ENCODE results near the gene ZNF416. TPM values are rescaled to one million over a fixed set of nuclear protein-coding genes. Genes with fewer than 3 reads are reported as not detected.

Gene ZNF416
- total and polyA plus RNA-seq, 2 experiments from 2014 or later: 4.3 to 11.9 TPM

- no peaks in the 10 kb centered on the region; the same call in 1 of the 2 replicates for H3K9me2 ChIP-seq (ENCODE audit: insufficient read depth)
- DNase-seq (ENCODE audit: low spot score) (no peak), ATAC-seq (no peak)
- H4K20me1 ChIP-seq (replicated peaks; ENCODE audit: insufficient read depth): no peaks in the 10 kb centered on the region
- H3K4me1 Mint-ChIP-seq: no peaks in the 10 kb centered on the region
- no peaks in the 10 kb centered on the region for H3K4me1 ChIP-seq (ENCODE audit: insufficient read depth)
- no peak overlapping the region for H3K4me3 ChIP-seq
- H3K79me2 ChIP-seq (replicated peaks; ENCODE audit: insufficient read depth): no peaks in the 10 kb centered on the region
- H3K27ac Mint-ChIP-seq: no peak overlapping the region
- no peak overlapping the region for H3K4me2 ChIP-seq
- TF ChIP-seq NANOG (IDR thresholded peaks at IDR 0.05; ENCODE audit: borderline replicate concordance) (no peak), EZH2 (IDR thresholded peaks at IDR 0.05; ENCODE audit: low read depth, unreplicated experiment) (no peak), ZNF331 (CRISPR knock-in tag; IDR thresholded peaks at IDR 0.05; ENCODE audit: low read depth) (no peak), POLR2AphosphoS5 (IDR thresholded peaks at IDR 0.05; ENCODE audit: low read depth) (no peak), ZNF114 (CRISPR knock-in tag; IDR thresholded peaks at IDR 0.05) (no peak), CREB1 (CRISPR knock-in tag; IDR thresholded peaks at IDR 0.05; ENCODE audit: low read depth) (no peak), JUNB (IDR thresholded peaks at IDR 0.05; ENCODE audit: unreplicated experiment) (no peak), STAT1 (IDR thresholded peaks at IDR 0.05; ENCODE audit: unreplicated experiment) (no peak), EZH2phosphoT487 (IDR thresholded peaks at IDR 0.05; ENCODE audit: unreplicated experiment) (no peak)
- TF ChIP-seq, protein P1, sequence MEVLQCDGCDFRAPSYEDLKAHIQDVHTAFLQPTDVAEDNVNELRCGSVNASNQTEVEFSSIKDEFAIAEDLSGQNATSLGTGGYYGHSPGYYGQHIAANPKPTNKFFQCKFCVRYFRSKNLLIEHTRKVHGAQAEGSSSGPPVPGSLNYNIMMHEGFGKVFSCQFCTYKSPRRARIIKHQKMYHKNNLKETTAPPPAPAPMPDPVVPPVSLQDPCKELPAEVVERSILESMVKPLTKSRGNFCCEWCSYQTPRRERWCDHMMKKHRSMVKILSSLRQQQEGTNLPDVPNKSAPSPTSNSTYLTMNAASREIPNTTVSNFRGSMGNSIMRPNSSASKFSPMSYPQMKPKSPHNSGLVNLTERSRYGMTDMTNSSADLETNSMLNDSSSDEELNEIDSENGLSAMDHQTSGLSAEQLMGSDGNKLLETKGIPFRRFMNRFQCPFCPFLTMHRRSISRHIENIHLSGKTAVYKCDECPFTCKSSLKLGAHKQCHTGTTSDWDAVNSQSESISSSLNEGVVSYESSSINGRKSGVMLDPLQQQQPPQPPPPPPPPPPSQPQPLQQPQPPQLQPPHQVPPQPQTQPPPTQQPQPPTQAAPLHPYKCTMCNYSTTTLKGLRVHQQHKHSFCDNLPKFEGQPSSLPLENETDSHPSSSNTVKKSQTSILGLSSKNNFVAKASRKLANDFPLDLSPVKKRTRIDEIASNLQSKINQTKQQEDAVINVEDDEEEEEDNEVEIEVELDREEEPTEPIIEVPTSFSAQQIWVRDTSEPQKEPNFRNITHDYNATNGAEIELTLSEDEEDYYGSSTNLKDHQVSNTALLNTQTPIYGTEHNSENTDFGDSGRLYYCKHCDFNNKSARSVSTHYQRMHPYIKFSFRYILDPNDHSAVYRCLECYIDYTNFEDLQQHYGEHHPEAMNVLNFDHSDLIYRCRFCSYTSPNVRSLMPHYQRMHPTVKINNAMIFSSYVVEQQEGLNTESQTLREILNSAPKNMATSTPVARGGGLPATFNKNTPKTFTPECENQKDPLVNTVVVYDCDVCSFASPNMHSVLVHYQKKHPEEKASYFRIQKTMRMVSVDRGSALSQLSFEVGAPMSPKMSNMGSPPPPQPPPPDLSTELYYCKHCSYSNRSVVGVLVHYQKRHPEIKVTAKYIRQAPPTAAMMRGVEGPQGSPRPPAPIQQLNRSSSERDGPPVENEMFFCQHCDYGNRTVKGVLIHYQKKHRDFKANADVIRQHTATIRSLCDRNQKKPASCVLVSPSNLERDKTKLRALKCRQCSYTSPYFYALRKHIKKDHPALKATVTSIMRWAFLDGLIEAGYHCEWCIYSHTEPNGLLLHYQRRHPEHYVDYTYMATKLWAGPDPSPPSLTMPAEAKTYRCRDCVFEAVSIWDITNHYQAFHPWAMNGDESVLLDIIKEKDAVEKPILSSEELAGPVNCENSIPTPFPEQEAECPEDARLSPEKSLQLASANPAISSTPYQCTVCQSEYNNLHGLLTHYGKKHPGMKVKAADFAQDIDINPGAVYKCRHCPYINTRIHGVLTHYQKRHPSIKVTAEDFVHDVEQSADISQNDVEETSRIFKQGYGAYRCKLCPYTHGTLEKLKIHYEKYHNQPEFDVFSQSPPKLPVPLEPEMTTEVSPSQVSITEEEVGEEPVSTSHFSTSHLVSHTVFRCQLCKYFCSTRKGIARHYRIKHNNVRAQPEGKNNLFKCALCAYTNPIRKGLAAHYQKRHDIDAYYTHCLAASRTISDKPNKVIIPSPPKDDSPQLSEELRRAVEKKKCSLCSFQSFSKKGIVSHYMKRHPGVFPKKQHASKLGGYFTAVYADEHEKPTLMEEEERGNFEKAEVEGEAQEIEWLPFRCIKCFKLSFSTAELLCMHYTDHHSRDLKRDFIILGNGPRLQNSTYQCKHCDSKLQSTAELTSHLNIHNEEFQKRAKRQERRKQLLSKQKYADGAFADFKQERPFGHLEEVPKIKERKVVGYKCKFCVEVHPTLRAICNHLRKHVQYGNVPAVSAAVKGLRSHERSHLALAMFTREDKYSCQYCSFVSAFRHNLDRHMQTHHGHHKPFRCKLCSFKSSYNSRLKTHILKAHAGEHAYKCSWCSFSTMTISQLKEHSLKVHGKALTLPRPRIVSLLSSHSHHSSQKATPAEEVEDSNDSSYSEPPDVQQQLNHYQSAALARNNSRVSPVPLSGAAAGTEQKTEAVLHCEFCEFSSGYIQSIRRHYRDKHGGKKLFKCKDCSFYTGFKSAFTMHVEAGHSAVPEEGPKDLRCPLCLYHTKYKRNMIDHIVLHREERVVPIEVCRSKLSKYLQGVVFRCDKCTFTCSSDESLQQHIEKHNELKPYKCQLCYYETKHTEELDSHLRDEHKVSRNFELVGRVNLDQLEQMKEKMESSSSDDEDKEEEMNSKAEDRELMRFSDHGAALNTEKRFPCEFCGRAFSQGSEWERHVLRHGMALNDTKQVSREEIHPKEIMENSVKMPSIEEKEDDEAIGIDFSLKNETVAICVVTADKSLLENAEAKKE (CRISPR knock-in tag; IDR thresholded peaks at IDR 0.05): no peak
- TF ChIP-seq, protein P2, sequence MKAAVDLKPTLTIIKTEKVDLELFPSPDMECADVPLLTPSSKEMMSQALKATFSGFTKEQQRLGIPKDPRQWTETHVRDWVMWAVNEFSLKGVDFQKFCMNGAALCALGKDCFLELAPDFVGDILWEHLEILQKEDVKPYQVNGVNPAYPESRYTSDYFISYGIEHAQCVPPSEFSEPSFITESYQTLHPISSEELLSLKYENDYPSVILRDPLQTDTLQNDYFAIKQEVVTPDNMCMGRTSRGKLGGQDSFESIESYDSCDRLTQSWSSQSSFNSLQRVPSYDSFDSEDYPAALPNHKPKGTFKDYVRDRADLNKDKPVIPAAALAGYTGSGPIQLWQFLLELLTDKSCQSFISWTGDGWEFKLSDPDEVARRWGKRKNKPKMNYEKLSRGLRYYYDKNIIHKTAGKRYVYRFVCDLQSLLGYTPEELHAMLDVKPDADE (IDR thresholded peaks at IDR 0.05): no peak
- TF ChIP-seq, protein P3, sequence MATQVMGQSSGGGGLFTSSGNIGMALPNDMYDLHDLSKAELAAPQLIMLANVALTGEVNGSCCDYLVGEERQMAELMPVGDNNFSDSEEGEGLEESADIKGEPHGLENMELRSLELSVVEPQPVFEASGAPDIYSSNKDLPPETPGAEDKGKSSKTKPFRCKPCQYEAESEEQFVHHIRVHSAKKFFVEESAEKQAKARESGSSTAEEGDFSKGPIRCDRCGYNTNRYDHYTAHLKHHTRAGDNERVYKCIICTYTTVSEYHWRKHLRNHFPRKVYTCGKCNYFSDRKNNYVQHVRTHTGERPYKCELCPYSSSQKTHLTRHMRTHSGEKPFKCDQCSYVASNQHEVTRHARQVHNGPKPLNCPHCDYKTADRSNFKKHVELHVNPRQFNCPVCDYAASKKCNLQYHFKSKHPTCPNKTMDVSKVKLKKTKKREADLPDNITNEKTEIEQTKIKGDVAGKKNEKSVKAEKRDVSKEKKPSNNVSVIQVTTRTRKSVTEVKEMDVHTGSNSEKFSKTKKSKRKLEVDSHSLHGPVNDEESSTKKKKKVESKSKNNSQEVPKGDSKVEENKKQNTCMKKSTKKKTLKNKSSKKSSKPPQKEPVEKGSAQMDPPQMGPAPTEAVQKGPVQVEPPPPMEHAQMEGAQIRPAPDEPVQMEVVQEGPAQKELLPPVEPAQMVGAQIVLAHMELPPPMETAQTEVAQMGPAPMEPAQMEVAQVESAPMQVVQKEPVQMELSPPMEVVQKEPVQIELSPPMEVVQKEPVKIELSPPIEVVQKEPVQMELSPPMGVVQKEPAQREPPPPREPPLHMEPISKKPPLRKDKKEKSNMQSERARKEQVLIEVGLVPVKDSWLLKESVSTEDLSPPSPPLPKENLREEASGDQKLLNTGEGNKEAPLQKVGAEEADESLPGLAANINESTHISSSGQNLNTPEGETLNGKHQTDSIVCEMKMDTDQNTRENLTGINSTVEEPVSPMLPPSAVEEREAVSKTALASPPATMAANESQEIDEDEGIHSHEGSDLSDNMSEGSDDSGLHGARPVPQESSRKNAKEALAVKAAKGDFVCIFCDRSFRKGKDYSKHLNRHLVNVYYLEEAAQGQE (IDR thresholded peaks at IDR 0.05; ENCODE audit: unreplicated experiment): no peak
- TF ChIP-seq, protein P4, sequence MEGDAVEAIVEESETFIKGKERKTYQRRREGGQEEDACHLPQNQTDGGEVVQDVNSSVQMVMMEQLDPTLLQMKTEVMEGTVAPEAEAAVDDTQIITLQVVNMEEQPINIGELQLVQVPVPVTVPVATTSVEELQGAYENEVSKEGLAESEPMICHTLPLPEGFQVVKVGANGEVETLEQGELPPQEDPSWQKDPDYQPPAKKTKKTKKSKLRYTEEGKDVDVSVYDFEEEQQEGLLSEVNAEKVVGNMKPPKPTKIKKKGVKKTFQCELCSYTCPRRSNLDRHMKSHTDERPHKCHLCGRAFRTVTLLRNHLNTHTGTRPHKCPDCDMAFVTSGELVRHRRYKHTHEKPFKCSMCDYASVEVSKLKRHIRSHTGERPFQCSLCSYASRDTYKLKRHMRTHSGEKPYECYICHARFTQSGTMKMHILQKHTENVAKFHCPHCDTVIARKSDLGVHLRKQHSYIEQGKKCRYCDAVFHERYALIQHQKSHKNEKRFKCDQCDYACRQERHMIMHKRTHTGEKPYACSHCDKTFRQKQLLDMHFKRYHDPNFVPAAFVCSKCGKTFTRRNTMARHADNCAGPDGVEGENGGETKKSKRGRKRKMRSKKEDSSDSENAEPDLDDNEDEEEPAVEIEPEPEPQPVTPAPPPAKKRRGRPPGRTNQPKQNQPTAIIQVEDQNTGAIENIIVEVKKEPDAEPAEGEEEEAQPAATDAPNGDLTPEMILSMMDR (conservative IDR thresholded peaks at IDR 0.05; ENCODE audit: low read depth in 2 of 2): no peak
- no peaks in the 10 kb centered on the region for H3K27me3 ChIP-seq (ENCODE audit: insufficient read depth)
- no peak overlapping the region for H2AFZ ChIP-seq
- no peaks in the 10 kb centered on the region for H3F3A ChIP-seq (replicated peaks; ENCODE audit: low read depth)
- peaks cover 2% of the 10 kb centered on the region for H3K27me3 Mint-ChIP-seq (ENCODE audit: insufficient read depth, low read depth, poor library complexity)
- no peak overlapping the region for H3K4me3 Mint-ChIP-seq
- no peak overlapping the region for H3K27ac ChIP-seq (ENCODE audit: low read depth)
- H3K36me3 Mint-ChIP-seq (ENCODE audit: low read depth): peaks cover 58% of the 10 kb centered on the region
- H3K9me3 Mint-ChIP-seq: peaks cover 3% of the 10 kb centered on the region
- H3K36me3 ChIP-seq (ENCODE audit: insufficient read depth): peaks cover 10% of the 10 kb centered on the region; the same call in 1 of the 2 replicates
Measured at GRCh38 chr19:57606931-57607330, 28.2 kb upstream of the ZNF416 start.
